IMR-90 (cell line): ENCODE results near the gene LRRC61. TPM values are rescaled to one million over a fixed set of nuclear protein-coding genes. Genes with fewer than 3 reads are reported as not detected.

Experiments
- ATAC-seq: fragments of 200-7000 bp; cut with Tn5 transposase; 2 replicates; pipeline ENCODE4 v1.9.1; 2020; ENCODE audit warnings: low read depth, mild to moderate bottlenecking, moderate library complexity
- BruUV-seq: library from RNA; stranded (reverse); fragments of 400-500 nt; replicated peaks from 2 replicates; lab custom pipeline; 2021; lab: Mats Ljungman, UMichigan
- CTCF ChIA-PET: fragments of 300-600 bp; formaldehyde crosslinking; extraction: SDS; loops from one replicate; lab custom pipeline; 2021; ENCODE audit warnings: antibody characterized with exemption; lab: Yijun Ruan, JAX
- POLR2A ChIA-PET: fragments of 300-600 bp; sonication (Branson Sonifier 250); formaldehyde crosslinking; loops from one replicate; lab custom pipeline; 2022; ENCODE audit warnings: antibody characterized with exemption; ENCODE audit not compliant: unreplicated experiment; lab: Charles Lee
- DNase-seq: peaks from one replicate; pipeline ENCODE4 v3.0.0; 2013
- H2AFZ ChIP-seq: replicated peaks from 2 replicates; pipeline ENCODE3; 2013; ENCODE audit warnings: low read length, mild to moderate bottlenecking; ENCODE audit not compliant: poor library complexity
- H2AK5ac ChIP-seq: 2 replicates; pipeline ENCODE4 v1.6.1; 2013; ENCODE audit warnings: low read depth, low read length, inconsistent platforms
- H2AK9ac ChIP-seq: replicated peaks from 2 replicates; pipeline ENCODE3; 2013; ENCODE audit warnings: mild to moderate bottlenecking, low read depth, low read length, moderate library complexity; ENCODE audit not compliant: poor library complexity
- H2BK120ac ChIP-seq: 2 replicates; pipeline ENCODE4 v1.6.1; 2013; ENCODE audit warnings: low read depth, low read length, inconsistent platforms
- H2BK15ac ChIP-seq: 3 replicates; pipeline ENCODE4 v1.6.1; 2013; ENCODE audit warnings: low read depth, low read length, inconsistent platforms
- H2BK20ac ChIP-seq: 2 replicates; pipeline ENCODE4 v1.6.1; 2013; ENCODE audit warnings: low read depth, mild to moderate bottlenecking, inconsistent platforms, low read length, moderate library complexity
- H2BK5ac ChIP-seq: 2 replicates; pipeline ENCODE4 v1.6.1; 2013; ENCODE audit warnings: mild to moderate bottlenecking, low read depth, low read length, inconsistent platforms; ENCODE audit not compliant: poor library complexity, severe bottlenecking
- H3K14ac ChIP-seq: replicated peaks from 2 replicates; pipeline ENCODE4 v1.6.1; 2013; ENCODE audit warnings: low read depth, low read length, inconsistent platforms
- H3K18ac ChIP-seq: 2 replicates; pipeline ENCODE4 v1.6.1; 2013; ENCODE audit warnings: low read depth, low read length, control low read depth
- H3K23ac ChIP-seq: 2 replicates; pipeline ENCODE4 v1.6.1; 2013; ENCODE audit warnings: low read depth, low read length, inconsistent platforms
- H3K27ac ChIP-seq: 2 replicates; pipeline ENCODE4 v1.5.1; 2013; ENCODE audit warnings: mild to moderate bottlenecking, control low read depth, low read length; ENCODE audit not compliant: insufficient read depth
- H3K27me3 ChIP-seq: 2 replicates; pipeline ENCODE4 v1.6.1; 2013; ENCODE audit warnings: low read length; ENCODE audit not compliant: control insufficient read depth, insufficient read depth
- H3K36me3 ChIP-seq: 2 replicates; pipeline ENCODE4 v1.6.1; 2013; ENCODE audit warnings: low read length, mixed read lengths; ENCODE audit not compliant: control insufficient read depth, insufficient read depth
- H3K4ac ChIP-seq: 2 replicates; pipeline ENCODE4 v1.6.1; 2013; ENCODE audit warnings: low read depth, low read length, inconsistent platforms
- H3K4me1 ChIP-seq: 2 replicates; pipeline ENCODE4 v1.6.1; 2013; ENCODE audit warnings: low read length, mixed read lengths; ENCODE audit not compliant: control insufficient read depth, insufficient read depth
- H3K4me2 ChIP-seq: 2 replicates; pipeline ENCODE4 v1.6.1; 2013; ENCODE audit warnings: low read depth, mild to moderate bottlenecking, control low read depth, low read length, moderate library complexity
- H3K4me3 ChIP-seq: 2 replicates; pipeline ENCODE4 v1.5.1; 2013; ENCODE audit warnings: low read depth, mild to moderate bottlenecking, control low read depth, low read length, moderate library complexity; ENCODE audit not compliant: insufficient read depth
- H3K56ac ChIP-seq: 2 replicates; pipeline ENCODE4 v1.6.1; 2013; ENCODE audit warnings: low read length, inconsistent platforms; ENCODE audit not compliant: insufficient read depth; ENCODE audit errors: extremely low read depth
- H3K79me1 ChIP-seq, 2 experiments: 2 replicates each; pipeline ENCODE4 v1.6.1; 2013; ENCODE audit warnings: low read length in 2 of 2, inconsistent platforms in 1 of 2, low read depth in 1 of 2
- H3K9ac ChIP-seq: 2 replicates; pipeline ENCODE4 v1.6.1; 2013; ENCODE audit warnings: low read depth, low read length, control low read depth
- H3K9me1 ChIP-seq: 2 replicates; pipeline ENCODE4 v1.6.1; 2013; ENCODE audit warnings: low read length, inconsistent platforms; ENCODE audit not compliant: insufficient read depth
- H3K9me3 ChIP-seq: 2 replicates; pipeline ENCODE4 v1.6.1; 2013; ENCODE audit warnings: low read length; ENCODE audit not compliant: control insufficient read depth, insufficient read depth
- H4K20me1 ChIP-seq: 2 replicates; pipeline ENCODE4 v1.6.1; 2013; ENCODE audit warnings: low read length, inconsistent platforms; ENCODE audit not compliant: insufficient read depth
- H4K5ac ChIP-seq: 2 replicates; pipeline ENCODE4 v1.6.1; 2013; ENCODE audit warnings: mild to moderate bottlenecking, low read depth, low read length, control low read depth
- H4K8ac ChIP-seq, 2 experiments: 2 replicates each; pipeline ENCODE4 v1.6.1; 2013; ENCODE audit warnings: low read depth in 2 of 2, low read length in 2 of 2, control low read depth in 1 of 2, inconsistent platforms in 1 of 2
- H4K91ac ChIP-seq: 2 replicates; pipeline ENCODE4 v1.6.1; 2013; ENCODE audit warnings: low read depth, low read length, inconsistent platforms; ENCODE audit not compliant: insufficient read depth
- CTCF ChIP-seq: conservative IDR thresholded peaks from 2 replicates; pipeline ENCODE4 v1.5.1; 2012; ENCODE audit warnings: mild to moderate bottlenecking, low read depth, low read length, improper control_type of control experiment
- MAFK ChIP-seq: IDR thresholded peaks from 2 replicates; pipeline ENCODE4 v1.6.1; 2012; ENCODE audit warnings: low read depth, low read length, improper control_type of control experiment
- POLR2A ChIP-seq: IDR thresholded peaks from 2 replicates; pipeline ENCODE4 v1.6.1; 2012; ENCODE audit warnings: mild to moderate bottlenecking, low read depth, low read length
- WGBS, 2 experiments: methylation state at CpG; one replicate each; pipeline versions ENCODE4 v1.1.5 to v1.1.7; 2013; ENCODE audit warnings: missing lambda C conversion rate in 2 of 2; ENCODE audit not compliant: insufficient read length in 1 of 2; ENCODE audit errors: extremely low coverage in 2 of 2; 5-methylcytosine and 5-hydroxymethylcytosine counted together
- dilution Hi-C: fragments of 300-500 bp; cut with HindIII; formaldehyde crosslinking; loops from one replicate; pipeline ENCODE4 v1.14.3; 2018; ENCODE audit warnings: low sequenced_read_pairs; ENCODE audit not compliant: unreplicated experiment
- in situ Hi-C: fragments of 300-500 bp; cut with MboI; formaldehyde crosslinking; loops from 3 replicates; pipeline ENCODE4 v1.14.3; 2019; ENCODE audit warnings: low sequenced_read_pairs, inconsistent platforms, mixed read lengths
- intact Hi-C: fragments of 100-400 bp; cut with micrococcal nuclease; formaldehyde crosslinking; loops from 2 replicates; pipeline ENCODE4 v1.10.0; 2022
- polyA plus RNA-seq, 3 experiments: library from polyadenylated mRNA; depleted of rRNA; stranded (reverse); fragments of >200 nt; gene quantifications; 2 replicates each; pipeline ENCODE4 v1.2.3, GENCODE V29; 2012; ENCODE audit warnings: low replicate concordance in 1 of 3
- total RNA-seq: library from RNA; depleted of rRNA; stranded (reverse); fragments of >200 nt; gene quantifications from 2 replicates; pipeline ENCODE4 v1.2.3, GENCODE V29; 2012
- TF ChIP-seq, protein P1 (sequence below): fragments of 150-350 bp; IDR thresholded peaks from 2 replicates; pipeline ENCODE4 v1.6.1; 2017; ENCODE audit warnings: mild to moderate bottlenecking, antibody characterized with exemption, low read length, low read depth

LRRC61 gene
- total and polyA plus RNA-seq, 2 of the 4 experiments (the other 2 are of a cell fraction): 0.07 TPM; not detected in 1

GRCh38 chr7:150337179-150337578 lies 14.0 kb downstream of the LRRC61 start:
- Histone ChIP-seq H3K9ac (no peak overlapping the region), H2BK20ac (no peak overlapping the region), H3K36me3 (no peaks in the 10 kb centered on the region), H3K23ac (no peak overlapping the region), H4K5ac (no peak overlapping the region), H2BK5ac (no peak overlapping the region), H4K91ac (no peak overlapping the region), H3K18ac (no peak overlapping the region), H3K4ac (no peak overlapping the region), H3K56ac (no peak overlapping the region), H3K4me3 (no peak overlapping the region), H4K20me1 (0 out of 2 replicates have a peak, but pooled peaks cover 3% of the 10 kb centered on the region), H2BK15ac (no peak overlapping the region), H3K4me2 (no peak overlapping the region), H2BK120ac (no peak overlapping the region), H2AFZ (no peak overlapping the region), H3K79me1 (no peaks in the 10 kb centered on the region), H2AK5ac (no peak overlapping the region), H4K8ac (no peak overlapping the region), H3K27me3 (peaks cover 13% of the 10 kb centered on the region), H3K9me3 (peaks cover 3% of the 10 kb centered on the region; the same call in 1 of the 2 replicates), H3K27ac (no peak overlapping the region), H3K9me1 (peaks cover 11% of the 10 kb centered on the region; the same call in 1 of the 2 replicates), H3K14ac (no peak overlapping the region), H2AK9ac (no peak overlapping the region), H3K4me1 (peaks cover 33% of the 10 kb centered on the region)
- ChIA-PET CTCF (interaction anchor here (0.6 kb wide), 1 partner anchor 30 kb away, joined by 3 read pairs; no protein-coding TSS in a partner anchor), POLR2A (no interaction called here)
- ATAC-seq (no peak), DNase-seq (no peak)
- 84% methylated on average over 10 of the region's 18 CpGs; no CpG with 5 or more reads in 1 of the 2 experiments for WGBS, 2 experiments
- no TSS peak for BruUV-seq
- intact Hi-C loops: no loop called here
- in situ Hi-C loops: no loop called here
- TF ChIP-seq POLR2A (no peak), CTCF (no peak), MAFK (no peak)
- TF ChIP-seq, protein P1, sequence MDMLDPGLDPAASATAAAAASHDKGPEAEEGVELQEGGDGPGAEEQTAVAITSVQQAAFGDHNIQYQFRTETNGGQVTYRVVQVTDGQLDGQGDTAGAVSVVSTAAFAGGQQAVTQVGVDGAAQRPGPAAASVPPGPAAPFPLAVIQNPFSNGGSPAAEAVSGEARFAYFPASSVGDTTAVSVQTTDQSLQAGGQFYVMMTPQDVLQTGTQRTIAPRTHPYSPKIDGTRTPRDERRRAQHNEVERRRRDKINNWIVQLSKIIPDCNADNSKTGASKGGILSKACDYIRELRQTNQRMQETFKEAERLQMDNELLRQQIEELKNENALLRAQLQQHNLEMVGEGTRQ: no peak
- dilution Hi-C loops: no loop called here
